ENCODE data around the gene DLX4.

DNA sequence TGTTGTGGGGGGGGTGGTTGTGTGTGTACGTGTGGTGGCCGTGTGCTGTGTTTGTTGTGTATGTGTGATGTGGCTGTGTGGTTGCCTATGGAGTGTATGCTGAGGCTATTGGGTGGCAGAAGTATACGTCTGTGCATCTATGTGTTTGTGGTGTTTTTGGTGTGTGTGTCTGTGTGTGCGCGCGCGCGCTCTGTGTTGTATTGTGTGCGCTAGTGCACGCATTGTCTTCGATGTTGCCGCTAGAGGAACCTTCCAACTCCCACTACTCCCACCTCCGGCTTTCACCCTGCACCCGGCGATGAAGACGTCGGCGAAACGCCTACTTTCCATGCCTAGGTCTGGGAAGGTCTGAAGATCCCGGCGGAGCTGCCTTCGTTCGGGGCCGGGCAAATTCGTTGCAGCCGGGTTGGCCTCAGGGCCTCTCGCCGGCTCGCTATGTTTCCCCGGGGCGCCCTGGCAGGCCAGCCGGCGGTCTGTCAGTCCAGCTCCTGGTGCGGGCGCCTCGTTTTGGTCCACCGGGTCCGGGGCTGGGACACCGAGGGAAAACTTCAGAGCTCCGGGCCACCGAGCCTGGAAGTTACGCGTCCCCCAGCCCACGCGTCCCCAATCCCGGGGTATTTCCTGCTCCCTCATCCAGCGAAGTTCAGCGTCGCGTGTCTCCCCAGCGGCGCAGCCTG lies 5.2 kb upstream of the DLX4 start:
- TF ChIP-seq EP300 (IDR thresholded peaks at IDR 0.05; ENCODE audit: borderline replicate concordance in 1 of 2, control insufficient read depth in 1 of 2, low read depth in 2 of 2, low read length in 2 of 2) (no peak), NBN (IDR thresholded peaks at IDR 0.05) (no peak), RAD21 (IDR thresholded peaks at IDR 0.05; ENCODE audit: insufficient read depth, low read depth, low read length) (no peak), NRF1 (conservative IDR thresholded peaks at IDR 0.05; ENCODE audit: low read depth, low read length) (no peak), ZBTB33 (IDR thresholded peaks at IDR 0.05) (no peak), CREB1 (IDR thresholded peaks at IDR 0.05; ENCODE audit: low read depth) (no peak), FOXK2 (IDR thresholded peaks at IDR 0.05) (no peak), NFYB (IDR thresholded peaks at IDR 0.05; ENCODE audit: insufficient read depth, low read depth, low read length) (no peak), HDAC6 (IDR thresholded peaks at IDR 0.05; ENCODE audit: unreplicated experiment) (no peak)
- TF ChIP-seq, protein P1, sequence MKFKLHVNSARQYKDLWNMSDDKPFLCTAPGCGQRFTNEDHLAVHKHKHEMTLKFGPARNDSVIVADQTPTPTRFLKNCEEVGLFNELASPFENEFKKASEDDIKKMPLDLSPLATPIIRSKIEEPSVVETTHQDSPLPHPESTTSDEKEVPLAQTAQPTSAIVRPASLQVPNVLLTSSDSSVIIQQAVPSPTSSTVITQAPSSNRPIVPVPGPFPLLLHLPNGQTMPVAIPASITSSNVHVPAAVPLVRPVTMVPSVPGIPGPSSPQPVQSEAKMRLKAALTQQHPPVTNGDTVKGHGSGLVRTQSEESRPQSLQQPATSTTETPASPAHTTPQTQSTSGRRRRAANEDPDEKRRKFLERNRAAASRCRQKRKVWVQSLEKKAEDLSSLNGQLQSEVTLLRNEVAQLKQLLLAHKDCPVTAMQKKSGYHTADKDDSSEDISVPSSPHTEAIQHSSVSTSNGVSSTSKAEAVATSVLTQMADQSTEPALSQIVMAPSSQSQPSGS (IDR thresholded peaks at IDR 0.05; ENCODE audit: low read length) = no peak
- TF ChIP-seq, protein P2, sequence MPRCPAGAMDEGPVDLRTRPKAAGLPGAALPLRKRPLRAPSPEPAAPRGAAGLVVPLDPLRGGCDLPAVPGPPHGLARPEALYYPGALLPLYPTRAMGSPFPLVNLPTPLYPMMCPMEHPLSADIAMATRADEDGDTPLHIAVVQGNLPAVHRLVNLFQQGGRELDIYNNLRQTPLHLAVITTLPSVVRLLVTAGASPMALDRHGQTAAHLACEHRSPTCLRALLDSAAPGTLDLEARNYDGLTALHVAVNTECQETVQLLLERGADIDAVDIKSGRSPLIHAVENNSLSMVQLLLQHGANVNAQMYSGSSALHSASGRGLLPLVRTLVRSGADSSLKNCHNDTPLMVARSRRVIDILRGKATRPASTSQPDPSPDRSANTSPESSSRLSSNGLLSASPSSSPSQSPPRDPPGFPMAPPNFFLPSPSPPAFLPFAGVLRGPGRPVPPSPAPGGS (IDR thresholded peaks at IDR 0.05; ENCODE audit: borderline replicate concordance, insufficient read depth, low read depth, low read length, poor library complexity, severe bottlenecking) = no peak
- TF ChIP-seq, protein P3, sequence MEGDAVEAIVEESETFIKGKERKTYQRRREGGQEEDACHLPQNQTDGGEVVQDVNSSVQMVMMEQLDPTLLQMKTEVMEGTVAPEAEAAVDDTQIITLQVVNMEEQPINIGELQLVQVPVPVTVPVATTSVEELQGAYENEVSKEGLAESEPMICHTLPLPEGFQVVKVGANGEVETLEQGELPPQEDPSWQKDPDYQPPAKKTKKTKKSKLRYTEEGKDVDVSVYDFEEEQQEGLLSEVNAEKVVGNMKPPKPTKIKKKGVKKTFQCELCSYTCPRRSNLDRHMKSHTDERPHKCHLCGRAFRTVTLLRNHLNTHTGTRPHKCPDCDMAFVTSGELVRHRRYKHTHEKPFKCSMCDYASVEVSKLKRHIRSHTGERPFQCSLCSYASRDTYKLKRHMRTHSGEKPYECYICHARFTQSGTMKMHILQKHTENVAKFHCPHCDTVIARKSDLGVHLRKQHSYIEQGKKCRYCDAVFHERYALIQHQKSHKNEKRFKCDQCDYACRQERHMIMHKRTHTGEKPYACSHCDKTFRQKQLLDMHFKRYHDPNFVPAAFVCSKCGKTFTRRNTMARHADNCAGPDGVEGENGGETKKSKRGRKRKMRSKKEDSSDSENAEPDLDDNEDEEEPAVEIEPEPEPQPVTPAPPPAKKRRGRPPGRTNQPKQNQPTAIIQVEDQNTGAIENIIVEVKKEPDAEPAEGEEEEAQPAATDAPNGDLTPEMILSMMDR (IDR thresholded peaks at IDR 0.05 in 2 of 3, conservative IDR thresholded peaks at IDR 0.05 in 1 of 3; ENCODE audit: control insufficient read depth in 2 of 3, extremely low read depth in 1 of 3, insufficient read depth in 1 of 3, low read depth in 3 of 3, low read length in 3 of 3) = no peak
